ENCODE measurements around the gene TRIM63.

DNA sequence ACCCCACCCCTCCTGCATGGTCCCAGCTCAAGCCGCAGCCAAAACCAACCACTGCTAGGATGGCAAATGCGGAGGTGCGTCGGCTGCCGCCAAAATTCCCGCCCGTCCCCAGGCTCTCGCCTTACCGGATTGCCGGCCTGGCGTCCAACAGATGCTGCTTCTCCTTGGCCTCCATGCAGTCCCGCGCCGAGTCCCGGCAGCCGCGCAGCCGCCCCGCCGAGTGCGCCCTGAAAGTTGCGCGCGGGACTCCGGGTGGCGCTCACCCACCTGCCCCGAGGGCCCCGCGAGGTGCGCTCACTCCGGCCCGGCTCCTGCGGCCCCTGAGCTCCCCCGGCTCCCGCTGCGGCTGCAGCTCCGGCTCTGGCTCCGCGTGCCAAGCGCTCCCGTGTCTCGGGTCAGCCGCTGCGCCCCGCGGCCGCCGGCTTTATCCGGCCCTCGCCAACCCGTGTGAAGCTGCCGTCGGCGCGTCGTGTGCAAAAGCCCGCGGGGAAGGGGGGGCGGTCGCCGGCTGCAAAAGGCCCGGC lies 21.6 kb downstream of the TRIM63 start, which contains the start of gene SLC30A2:
- TF ChIP-seq ZNF274 (IDR thresholded peaks at IDR 0.05; ENCODE audit: low read depth, low read length) (no peak), YY1 (IDR thresholded peaks at IDR 0.05; ENCODE audit: insufficient read depth, insufficient read length) (no peak), SUZ12 (IDR thresholded peaks at IDR 0.05; ENCODE audit: extremely low read depth, insufficient read depth, insufficient read length) (peak; percentile 90)
